T-cell (primary cell): ENCODE data around the gene ARSA. TPM values are rescaled to one million over a fixed set of nuclear protein-coding genes. Genes with fewer than 3 reads are reported as not detected.

Source experiments
- ATAC-seq, 4 experiments: fragments of 200-7000 bp in 3 of 4; fragments of 150-1000 bp in 1 of 4; cut with Tn5 transposase; replicated peaks in 1 of 4; 1 replicate in 3 of 4; 2 replicates in 1 of 4; pipeline ENCODE4 v1.10.0; 2021; ENCODE audit warnings: moderate library complexity in 3 of 4, mild to moderate bottlenecking in 2 of 4, moderate number of reproducible peaks in 1 of 4
- CTCF ChIA-PET, 2 donors: fragments of 300-600 bp; sonication (Branson Sonifier 250); formaldehyde crosslinking; loops; one replicate each; lab custom pipeline; 2022; ENCODE audit warnings: antibody characterized with exemption in 2 of 2; lab: Charles Lee
- POLR2A ChIA-PET, 2 donors: fragments of 300-600 bp; sonication (Branson Sonifier 250); formaldehyde crosslinking; loops; one replicate each; lab custom pipeline; 2022; ENCODE audit warnings: antibody characterized with exemption in 2 of 2; lab: Charles Lee
- DNase-seq, 35 experiments: peaks; one replicate each; pipeline versions ENCODE4 v3.0.0 to v3.0.0-alpha.2; 2013 to 2023
- H3K27ac ChIP-seq: one replicate; pipeline ENCODE4 v1.5.1; 2013; ENCODE audit warnings: low read length
- H3K27me3 ChIP-seq, 2 experiments: replicated peaks in 1 of 2; 1 replicate in 1 of 2; 2 replicates in 1 of 2; pipeline versions ENCODE4 v1.6.1 to v1.7.0; 2013; ENCODE audit warnings: low read length in 1 of 2, mixed read lengths in 1 of 2; ENCODE audit not compliant: control insufficient read depth in 2 of 2, insufficient read depth in 2 of 2; ENCODE audit errors: extremely low read depth in 1 of 2
- H3K36me3 ChIP-seq, 2 donors: 1 replicate in 1 of 2; 2 replicates in 1 of 2; pipeline versions ENCODE4 v1.6.1 to v1.7.0; 2013; ENCODE audit warnings: low read length in 1 of 2; ENCODE audit not compliant: control insufficient read depth in 2 of 2, insufficient read depth in 1 of 2; ENCODE audit errors: extremely low read depth in 1 of 2
- H3K4me1 ChIP-seq, 2 experiments: 1 replicate in 1 of 2; 2 replicates in 1 of 2; pipeline versions ENCODE4 v1.6.1 to v1.7.0; 2013; ENCODE audit warnings: low read length in 2 of 2, mixed read lengths in 1 of 2; ENCODE audit not compliant: insufficient read depth in 2 of 2, control insufficient read depth in 1 of 2; ENCODE audit errors: extremely low read depth in 1 of 2
- H3K4me3 ChIP-seq, 2 donors: 1 replicate in 1 of 2; 2 replicates in 1 of 2; pipeline versions ENCODE4 v1.5.1 to v1.7.0; 2013; ENCODE audit warnings: mild to moderate bottlenecking in 2 of 2, low read length in 1 of 2, moderate library complexity in 1 of 2; ENCODE audit not compliant: control insufficient read depth in 1 of 2; ENCODE audit errors: extremely low read depth in 1 of 2
- H3K9me3 ChIP-seq: 2 replicates; pipeline ENCODE4 v1.7.0; 2013
- H3K27ac Mint-ChIP-seq, 2 donors: one replicate each; pipeline ENCODE4 v1.8.0; 2020 to 2021; ENCODE audit warnings: mild to moderate bottlenecking in 2 of 2, mixed read lengths in 2 of 2
- H3K27me3 Mint-ChIP-seq, 2 donors: one replicate each; pipeline ENCODE4 v1.8.0; 2021 to 2022; ENCODE audit warnings: mixed read lengths in 2 of 2
- H3K36me3 Mint-ChIP-seq: one replicate; pipeline ENCODE4 v1.8.0; 2021; ENCODE audit warnings: mixed read lengths
- H3K4me1 Mint-ChIP-seq, 3 donors: one replicate each; pipeline ENCODE4 v1.8.0; 2020 to 2022; ENCODE audit warnings: mixed read lengths in 3 of 3, mild to moderate bottlenecking in 1 of 3
- H3K4me3 Mint-ChIP-seq, 3 donors: one replicate each; pipeline ENCODE4 v1.8.0; 2020 to 2022; ENCODE audit warnings: mild to moderate bottlenecking in 3 of 3, mixed read lengths in 3 of 3, moderate library complexity in 3 of 3
- H3K9me3 Mint-ChIP-seq, 3 donors: one replicate each; pipeline ENCODE4 v1.8.0; 2020 to 2022; ENCODE audit warnings: mixed read lengths in 3 of 3
- WGBS: methylation state at CpG from one replicate; pipeline ENCODE4 v1.1.5; 2013; ENCODE audit warnings: missing lambda C conversion rate; ENCODE audit not compliant: insufficient coverage; 5-methylcytosine and 5-hydroxymethylcytosine counted together
- total RNA-seq, 35 experiments: library from RNA in 6 of 35; stranded (reverse) in 6 of 35; fragments of 120-200 nt in 1 of 35; gene quantifications; one replicate each; pipeline versions ENCODE4 v1.2.1 to v1.2.4 and lab custom pipeline; 2013 to 2026

ARSA gene
- total RNA-seq, 5 donors from 2014 or later (not counting 1 experiment from before 2014, with no cell fraction given) = 68.3 to 105 (median 90.6) TPM

- H3K9me3 ChIP-seq = no peaks in the 10 kb centered on the region
- no peaks in the 10 kb centered on the region for H3K27me3 Mint-ChIP-seq
- peaks cover 3% of the 10 kb centered on the region for H3K36me3 Mint-ChIP-seq
- no peak for ATAC-seq
- no peak for DNase-seq
- peaks cover 2 to 17% of the 10 kb centered on the region in 2 donors for H3K36me3 ChIP-seq
- peak overlapping the region in 1 of 2 donors; percentile 31 for H3K27ac Mint-ChIP-seq
- H3K9me3 Mint-ChIP-seq = no peaks in the 10 kb centered on the region
- no peak overlapping the region for H3K4me3 Mint-ChIP-seq
- H3K4me1 ChIP-seq = peaks cover 28 to 59% of the 10 kb centered on the region in 2 experiments
- ChIA-PET CTCF (interaction anchor here in 1 of 2 donors (0.5 kb wide), 1 partner anchor 113 kb away, joined by 5 read pairs; no protein-coding TSS in a partner anchor), POLR2A (interaction anchor here in 1 of 2 donors (0.6 kb wide), 1 partner anchor 641 kb away, joined by 3 read pairs; no protein-coding TSS in a partner anchor)
- WGBS = 99% methylated on average over 12 of the region's 14 CpGs
- H3K4me1 Mint-ChIP-seq = peaks cover 53 to 56% (median 54%) of the 10 kb centered on the region in 3 donors
- H3K4me3 ChIP-seq = no peak overlapping the region
- no peaks in the 10 kb centered on the region for H3K27me3 ChIP-seq
- H3K27ac ChIP-seq = no peak overlapping the region
These were observed 2.8 kb downstream of the ARSA start for GRCh38 chr22:50625131-50625567.

- H3K27ac ChIP-seq = no peak overlapping the region
- H3K27me3 ChIP-seq = no peaks in the 10 kb centered on the region
- peaks cover 53 to 56% (median 54%) of the 10 kb centered on the region in 3 donors for H3K4me1 Mint-ChIP-seq
- H3K36me3 Mint-ChIP-seq = peaks cover 3% of the 10 kb centered on the region
- peaks cover 31 to 65% of the 10 kb centered on the region in 2 experiments for H3K4me1 ChIP-seq
- peaks cover 2 to 17% of the 10 kb centered on the region in 2 donors for H3K36me3 ChIP-seq
- H3K4me3 ChIP-seq = no peak overlapping the region
- peak overlapping the region in 1 of 2 donors; percentile 70 for H3K27ac Mint-ChIP-seq
- 92% methylated on average over 13 of the region's 16 CpGs for WGBS
- H3K9me3 ChIP-seq = no peaks in the 10 kb centered on the region
- no peak for DNase-seq
- H3K27me3 Mint-ChIP-seq = no peaks in the 10 kb centered on the region
- POLR2A ChIA-PET = interaction anchor here in 1 of 2 donors (0.6 kb wide), 1 partner anchor 641 kb away, joined by 3 read pairs; no protein-coding TSS in a partner anchor
- H3K4me3 Mint-ChIP-seq = peak overlapping the region in 2 of 3 donors; percentile 20 to 21
- ATAC-seq = no peak
- H3K9me3 Mint-ChIP-seq = no peaks in the 10 kb centered on the region
- CTCF ChIA-PET = no interaction called here
These were observed 3.4 kb downstream of the ARSA start for GRCh38 chr22:50624347-50625130.

GRCh38 chr22:50622723-50623327 is 5.1 kb downstream of the ARSA start:
- peak overlapping the region; percentile 97 to 99 for H3K27ac Mint-ChIP-seq
- peaks cover 41 to 44% (median 43%) of the 10 kb centered on the region in 3 donors for H3K4me1 Mint-ChIP-seq
- Histone ChIP-seq H3K9me3 (no peaks in the 10 kb centered on the region), H3K36me3 (peaks cover 2 to 17% of the 10 kb centered on the region in 2 donors), H3K4me3 (no peak overlapping the region), H3K4me1 (peaks cover 26 to 56% of the 10 kb centered on the region in 2 experiments), H3K27ac (peak overlapping the region; percentile 96), H3K27me3 (no peaks in the 10 kb centered on the region)
- DNase-seq (no peak), ATAC-seq (no peak)
- H3K9me3 Mint-ChIP-seq = no peaks in the 10 kb centered on the region
- POLR2A ChIA-PET = no interaction called here
- CTCF ChIA-PET = no interaction called here
- 87% methylated on average over 15 of the region's 16 CpGs for whole genome bisulfite sequencing
- no peaks in the 10 kb centered on the region for H3K27me3 Mint-ChIP-seq
- peaks cover 3% of the 10 kb centered on the region for H3K36me3 Mint-ChIP-seq
- peak overlapping the region in 1 of 3 donors; percentile 88 for H3K4me3 Mint-ChIP-seq

- ATAC-seq = no peak
- H3K27me3 Mint-ChIP-seq = no peaks in the 10 kb centered on the region
These were observed 5.8 kb downstream of the ARSA start for GRCh38 chr22:50621948-50622722.

GRCh38 chr22:50621356-50621880 is 6.5 kb downstream of the ARSA start:
- peak overlapping the region; percentile 96 for H3K27ac ChIP-seq
- Mint-ChIP-seq H3K4me3 (peak overlapping the region; percentile 88 to 90 (median 90)), H3K36me3 (peaks cover 3% of the 10 kb centered on the region), H3K4me1 (peaks cover 37 to 41% (median 40%) of the 10 kb centered on the region in 3 donors), H3K9me3 (no peaks in the 10 kb centered on the region), H3K27ac (peak overlapping the region; percentile 97 to 99), H3K27me3 (no peaks in the 10 kb centered on the region)
- peaks cover 26 to 42% of the 10 kb centered on the region in 2 experiments for H3K4me1 ChIP-seq
- peak overlapping the region; percentile 60 to 77 for H3K4me3 ChIP-seq
- no peaks in the 10 kb centered on the region for H3K27me3 ChIP-seq
- H3K36me3 ChIP-seq = peaks cover 2 to 14% of the 10 kb centered on the region in 2 donors
- ChIA-PET CTCF (interaction anchor here (0.6 to 3.2 kb wide), 17 partner anchors 9 to 380 kb away, joined by 3 to 35 read pairs (median 5); partner anchors contain the start of genes HDAC10 (in 1 of the 2), LMF2 (in 1 of the 2), NCAPH2 (in 1 of the 2) and SCO2 (in 1 of the 2)), POLR2A (interaction anchor here in 1 of 2 donors (0.9 to 1.5 kb wide), 2 partner anchors 114 to 152 kb away, joined by 5 to 6 read pairs; partner anchors contain the start of genes LMF2 and NCAPH2)
- H3K9me3 ChIP-seq = no peaks in the 10 kb centered on the region
- ATAC-seq (peak; percentile 60 to 79 (median 74)), DNase-seq (peak; percentile 37 to 83 (median 61))
- WGBS = 0% methylated on average over 3 of the region's 10 CpGs

More at GRCh38 chr22:50621948-50622722, 5.8 kb downstream of the ARSA start:
- CTCF ChIA-PET = interaction anchor here in 1 of 2 donors (1.0 to 3.2 kb wide), 5 partner anchors 10 to 125 kb away, joined by 3 to 35 read pairs (median 7); partner anchors contain the start of genes LMF2, NCAPH2 and SCO2
- H3K36me3 Mint-ChIP-seq = peaks cover 3% of the 10 kb centered on the region
- H3K36me3 ChIP-seq = peaks cover 2 to 17% of the 10 kb centered on the region in 2 donors
- no peaks in the 10 kb centered on the region for H3K9me3 ChIP-seq
- no peaks in the 10 kb centered on the region for H3K27me3 ChIP-seq
- H3K4me1 Mint-ChIP-seq = peaks cover 41 to 44% (median 43%) of the 10 kb centered on the region in 3 donors
- H3K4me3 ChIP-seq = peak overlapping the region; percentile 60 to 77
- H3K4me1 ChIP-seq = peaks cover 26 to 49% of the 10 kb centered on the region in 2 experiments
- no peaks in the 10 kb centered on the region for H3K9me3 Mint-ChIP-seq
- H3K27ac Mint-ChIP-seq = peak overlapping the region; percentile 97 to 99
- H3K27ac ChIP-seq = peak overlapping the region; percentile 96
- WGBS = 17% methylated on average over 11 of the region's 18 CpGs
- H3K4me3 Mint-ChIP-seq = peak overlapping the region; percentile 88 to 90 (median 90)
- DNase-seq = peak in 22 of 35 experiments; percentile 18 to 60 (median 36)
- POLR2A ChIA-PET = interaction anchor here in 1 of 2 donors (1.5 kb wide), 1 partner anchor 114 kb away, joined by 6 read pairs; the partner anchor contains the start of genes LMF2 and NCAPH2
